Measurements from ENCODE around the gene SKA1.
A peak's percentile ranks its signal among the peaks of the same experiment; 100 is the strongest.

SKA1 gene

GRCh38 chr18:50374753-50375391 is at the start of gene SKA1:
SKA1 (plus strand) TSS chr18:50375046; CDS start chr18:50375831, 785 bp downstream.
- Histone ChIP-seq H3K9me3 (ENCODE audit: control insufficient read depth, insufficient read depth, low read depth, low read length) (peaks cover 12% of the 10 kb centered on the region), H3K36me3 (ENCODE audit: control insufficient read depth, insufficient read depth, low read length) (peaks cover 29% of the 10 kb centered on the region), H3K4me3 (ENCODE audit: low read depth, low read length) (peak within 1 kb of the TSS; percentile 81), H3K9ac (ENCODE audit: low read length) (peak within 1 kb of the TSS; percentile 83), H3K27ac (ENCODE audit: low read depth, low read length) (peak within 1 kb of the TSS; percentile 58), H3K4me1 (ENCODE audit: control insufficient read depth, insufficient read depth, low read length) (peaks cover 17% of the 10 kb centered on the region), H3K27me3 (ENCODE audit: control insufficient read depth, insufficient read depth, low read length) (no peaks in the 10 kb centered on the region)

GRCh38 chr18:50327983-50328382 is 46.9 kb upstream of the SKA1 start:
- Histone ChIP-seq H3K4me1 (ENCODE audit: control insufficient read depth, insufficient read depth, low read length) (no peaks in the 10 kb centered on the region), H3K27me3 (ENCODE audit: control insufficient read depth, insufficient read depth, low read length) (0 out of 2 replicates have a peak, but pooled peaks cover 3% of the 10 kb centered on the region), H3K36me3 (ENCODE audit: control insufficient read depth, insufficient read depth, low read length) (no peaks in the 10 kb centered on the region), H3K4me3 (ENCODE audit: low read depth, low read length) (no peak overlapping the region), H3K9ac (ENCODE audit: low read length) (no peak overlapping the region), H3K9me3 (ENCODE audit: control insufficient read depth, insufficient read depth, low read depth, low read length) (peaks cover 5% of the 10 kb centered on the region; the same call in 1 of the 2 replicates), H3K27ac (ENCODE audit: low read depth, low read length) (no peak overlapping the region)

- Histone ChIP-seq H3K4me1 (ENCODE audit: control insufficient read depth, insufficient read depth, low read length) (no peaks in the 10 kb centered on the region), H3K4me3 (ENCODE audit: low read depth, low read length) (no peak overlapping the region), H3K27ac (ENCODE audit: low read depth, low read length) (no peak overlapping the region), H3K36me3 (ENCODE audit: control insufficient read depth, insufficient read depth, low read length) (no peaks in the 10 kb centered on the region), H3K9me3 (ENCODE audit: control insufficient read depth, insufficient read depth, low read depth, low read length) (peaks cover 5% of the 10 kb centered on the region; the same call in 1 of the 2 replicates), H3K9ac (ENCODE audit: low read length) (no peak overlapping the region), H3K27me3 (ENCODE audit: control insufficient read depth, insufficient read depth, low read length) (0 out of 2 replicates have a peak, but pooled peaks cover 3% of the 10 kb centered on the region)
Observed at GRCh38 chr18:50330176-50330575, 44.7 kb upstream of the SKA1 start.

GRCh38 chr18:50331691-50332090 is 43.2 kb upstream of the SKA1 start:
- Histone ChIP-seq H3K4me3 (ENCODE audit: low read depth, low read length) (no peak overlapping the region), H3K9me3 (ENCODE audit: control insufficient read depth, insufficient read depth, low read depth, low read length) (peaks cover 5% of the 10 kb centered on the region; the same call in 1 of the 2 replicates), H3K9ac (ENCODE audit: low read length) (no peak overlapping the region), H3K36me3 (ENCODE audit: control insufficient read depth, insufficient read depth, low read length) (no peaks in the 10 kb centered on the region), H3K27me3 (ENCODE audit: control insufficient read depth, insufficient read depth, low read length) (0 out of 2 replicates have a peak, but pooled peaks cover 3% of the 10 kb centered on the region), H3K27ac (ENCODE audit: low read depth, low read length) (no peak overlapping the region), H3K4me1 (ENCODE audit: control insufficient read depth, insufficient read depth, low read length) (no peaks in the 10 kb centered on the region)

GRCh38 chr18:50334546-50335152 is 40.2 kb upstream of the SKA1 start:
- no peak overlapping the region for H3K9ac ChIP-seq (ENCODE audit: low read length)
- H3K4me3 ChIP-seq (ENCODE audit: low read depth, low read length): no peak overlapping the region
- no peaks in the 10 kb centered on the region; the same call in 1 of the 2 replicates for H3K4me1 ChIP-seq (ENCODE audit: control insufficient read depth, insufficient read depth, low read length)
- no peaks in the 10 kb centered on the region; the same call in 1 of the 2 replicates for H3K27me3 ChIP-seq (ENCODE audit: control insufficient read depth, insufficient read depth, low read length)
- H3K27ac ChIP-seq (ENCODE audit: low read depth, low read length): no peak overlapping the region
- H3K9me3 ChIP-seq (ENCODE audit: control insufficient read depth, insufficient read depth, low read depth, low read length): peaks cover 5% of the 10 kb centered on the region; the same call in 1 of the 2 replicates
- no peaks in the 10 kb centered on the region for H3K36me3 ChIP-seq (ENCODE audit: control insufficient read depth, insufficient read depth, low read length)

- Histone ChIP-seq H3K9me3 (ENCODE audit: control insufficient read depth, insufficient read depth, low read depth, low read length) (no peaks in the 10 kb centered on the region), H3K4me3 (ENCODE audit: low read depth, low read length) (no peak overlapping the region), H3K27ac (ENCODE audit: low read depth, low read length) (no peak overlapping the region), H3K9ac (ENCODE audit: low read length) (no peak overlapping the region), H3K27me3 (ENCODE audit: control insufficient read depth, insufficient read depth, low read length) (no peaks in the 10 kb centered on the region; the same call in 1 of the 2 replicates), H3K4me1 (ENCODE audit: control insufficient read depth, insufficient read depth, low read length) (no peaks in the 10 kb centered on the region; the same call in 1 of the 2 replicates), H3K36me3 (ENCODE audit: control insufficient read depth, insufficient read depth, low read length) (no peaks in the 10 kb centered on the region)
Observed at GRCh38 chr18:50338122-50338521, 36.7 kb upstream of the SKA1 start.

- Histone ChIP-seq H3K27me3 (ENCODE audit: control insufficient read depth, insufficient read depth, low read length) (no peaks in the 10 kb centered on the region; the same call in 1 of the 2 replicates), H3K36me3 (ENCODE audit: control insufficient read depth, insufficient read depth, low read length) (no peaks in the 10 kb centered on the region), H3K4me3 (ENCODE audit: low read depth, low read length) (no peak overlapping the region), H3K9me3 (ENCODE audit: control insufficient read depth, insufficient read depth, low read depth, low read length) (no peaks in the 10 kb centered on the region), H3K27ac (ENCODE audit: low read depth, low read length) (no peak overlapping the region), H3K4me1 (ENCODE audit: control insufficient read depth, insufficient read depth, low read length) (no peaks in the 10 kb centered on the region; the same call in 1 of the 2 replicates), H3K9ac (ENCODE audit: low read length) (no peak overlapping the region)
Observed at GRCh38 chr18:50338715-50339114, 36.1 kb upstream of the SKA1 start.

GRCh38 chr18:50340078-50340477 is 34.8 kb upstream of the SKA1 start:
- Histone ChIP-seq H3K4me1 (ENCODE audit: control insufficient read depth, insufficient read depth, low read length) (no peaks in the 10 kb centered on the region; the same call in 1 of the 2 replicates), H3K4me3 (ENCODE audit: low read depth, low read length) (no peak overlapping the region), H3K36me3 (ENCODE audit: control insufficient read depth, insufficient read depth, low read length) (no peaks in the 10 kb centered on the region), H3K27me3 (ENCODE audit: control insufficient read depth, insufficient read depth, low read length) (no peaks in the 10 kb centered on the region; the same call in 1 of the 2 replicates), H3K9me3 (ENCODE audit: control insufficient read depth, insufficient read depth, low read depth, low read length) (no peaks in the 10 kb centered on the region), H3K9ac (ENCODE audit: low read length) (no peak overlapping the region), H3K27ac (ENCODE audit: low read depth, low read length) (no peak overlapping the region)

GRCh38 chr18:50341443-50341842 is 33.4 kb upstream of the SKA1 start:
- no peaks in the 10 kb centered on the region; the same call in 1 of the 2 replicates for H3K4me1 ChIP-seq (ENCODE audit: control insufficient read depth, insufficient read depth, low read length)
- no peaks in the 10 kb centered on the region; the same call in 1 of the 2 replicates for H3K27me3 ChIP-seq (ENCODE audit: control insufficient read depth, insufficient read depth, low read length)
- H3K36me3 ChIP-seq (ENCODE audit: control insufficient read depth, insufficient read depth, low read length): no peaks in the 10 kb centered on the region
- H3K27ac ChIP-seq (ENCODE audit: low read depth, low read length): no peak overlapping the region
- H3K9me3 ChIP-seq (ENCODE audit: control insufficient read depth, insufficient read depth, low read depth, low read length): no peaks in the 10 kb centered on the region
- no peak overlapping the region for H3K4me3 ChIP-seq (ENCODE audit: low read depth, low read length)
- H3K9ac ChIP-seq (ENCODE audit: low read length): no peak overlapping the region

- Histone ChIP-seq H3K4me3 (ENCODE audit: low read depth, low read length) (no peak overlapping the region), H3K9ac (ENCODE audit: low read length) (no peak overlapping the region), H3K36me3 (ENCODE audit: control insufficient read depth, insufficient read depth, low read length) (no peaks in the 10 kb centered on the region), H3K9me3 (ENCODE audit: control insufficient read depth, insufficient read depth, low read depth, low read length) (no peaks in the 10 kb centered on the region), H3K27me3 (ENCODE audit: control insufficient read depth, insufficient read depth, low read length) (no peaks in the 10 kb centered on the region), H3K4me1 (ENCODE audit: control insufficient read depth, insufficient read depth, low read length) (0 out of 2 replicates have a peak, but pooled peaks cover under 1% of the 10 kb centered on the region), H3K27ac (ENCODE audit: low read depth, low read length) (no peak overlapping the region)
Observed at GRCh38 chr18:50350699-50351098, 24.1 kb upstream of the SKA1 start.
